GM13977 (cell line): Measurements from ENCODE around the gene DACT2.

ENCODE experiments used
- DNase-seq: peaks from one replicate; pipeline ENCODE4 v3.0.0; 2012; ENCODE audit warnings: low spot score
- CTCF ChIP-seq: IDR thresholded peaks from 2 replicates; pipeline ENCODE4 v1.5.1; 2012; ENCODE audit warnings: mild to moderate bottlenecking, control low read depth; ENCODE audit not compliant: insufficient read depth; ENCODE audit errors: extremely low read depth, missing control alignments
- in situ Hi-C: fragments of 300-500 bp; cut with MboI; formaldehyde crosslinking; loops from one replicate; pipeline ENCODE4 v1.12.0; 2022; ENCODE audit warnings: low sequenced_read_pairs, low pct_unique_long_range_greater_than_20kb, mixed read lengths, inconsistent platforms; ENCODE audit not compliant: unreplicated experiment

Gene DACT2

GRCh38 chr6:168348186-168348585 is 28.6 kb upstream of the DACT2 start:
- TF ChIP-seq CTCF = no peak
- DNase-seq = no peak
- in situ Hi-C loops = no loop called here

- no peak for DNase-seq
- TF ChIP-seq CTCF = no peak
- in situ Hi-C loops = no loop called here
Measured at GRCh38 chr6:168347615-168348014, 28.0 kb upstream of the DACT2 start.

GRCh38 chr6:168347053-168347452 is 27.5 kb upstream of the DACT2 start:
- no peak for TF ChIP-seq CTCF
- no peak for DNase-seq
- in situ Hi-C loops = no loop called here

- no peak for TF ChIP-seq CTCF
- in situ Hi-C loops = no loop called here
Measured at GRCh38 chr6:168345896-168346754, 26.5 kb upstream of the DACT2 start.

GRCh38 chr6:168345266-168345665 is 25.7 kb upstream of the DACT2 start:
- in situ Hi-C loops = no loop called here
- TF ChIP-seq CTCF = no peak
- no peak for DNase-seq

More at GRCh38 chr6:168345896-168346754, 26.5 kb upstream of the DACT2 start:
- no peak for DNase-seq

- DNase-seq = no peak
- in situ Hi-C loops = no loop called here
- no peak for TF ChIP-seq CTCF
Measured at GRCh38 chr6:168344338-168344737, 24.8 kb upstream of the DACT2 start.
